Left ventricle myocardium inferior (tissue), 1 donor: ENCODE data around the gene EXOC7. TPM values are rescaled to one million over a fixed set of nuclear protein-coding genes. Genes with fewer than 3 reads are reported as not detected.

Experiments used
- DNase-seq: peaks from one replicate; pipeline ENCODE4 v3.0.0-alpha.2; 2020
- H3K27ac ChIP-seq: fragments of 200-600 bp; replicated peaks from 2 replicates; pipeline ENCODE4 v1.8.0; 2021
- H3K27me3 ChIP-seq: fragments of 200-600 bp; 2 replicates; pipeline ENCODE4 v1.8.0; 2021; ENCODE audit warnings: low read depth
- H3K36me3 ChIP-seq: fragments of 200-600 bp; 2 replicates; pipeline ENCODE4 v1.8.0; 2021
- H3K4me1 ChIP-seq: fragments of 200-600 bp; 2 replicates; pipeline ENCODE4 v1.8.0; 2021
- H3K4me3 ChIP-seq: fragments of 200-600 bp; 2 replicates; pipeline ENCODE4 v1.8.0; 2021; ENCODE audit warnings: mild to moderate bottlenecking, moderate library complexity
- H3K9me3 ChIP-seq: fragments of 200-600 bp; replicated peaks from 2 replicates; pipeline ENCODE4 v1.8.0; 2021
- intact Hi-C: fragments of 100-400 bp; cut with micrococcal nuclease; formaldehyde crosslinking; loops from one replicate; pipeline ENCODE4 v1.11.0; 2022
- total RNA-seq: library from RNA; stranded (reverse); fragmentation: NEBNext Ultra II Directional; extraction: Animal tissue kit (Norgen Biotek cat#: 25700); gene quantifications from one replicate; pipeline ENCODE4 v1.2.1, GENCODE V29; 2021
- TF ChIP-seq, protein P1 (sequence below): fragments of 200-600 bp; IDR thresholded peaks from 2 replicates; pipeline ENCODE4 v1.8.0; 2021; ENCODE audit warnings: antibody characterized with exemption, mild to moderate bottlenecking, borderline replicate concordance
- donor health status: DM: no; HTN: yes; CAD: no; lungs with severe emphysema.

EXOC7 gene
- total RNA-seq, 1 donor from 2014 or later, result 81.1 TPM

DNA sequence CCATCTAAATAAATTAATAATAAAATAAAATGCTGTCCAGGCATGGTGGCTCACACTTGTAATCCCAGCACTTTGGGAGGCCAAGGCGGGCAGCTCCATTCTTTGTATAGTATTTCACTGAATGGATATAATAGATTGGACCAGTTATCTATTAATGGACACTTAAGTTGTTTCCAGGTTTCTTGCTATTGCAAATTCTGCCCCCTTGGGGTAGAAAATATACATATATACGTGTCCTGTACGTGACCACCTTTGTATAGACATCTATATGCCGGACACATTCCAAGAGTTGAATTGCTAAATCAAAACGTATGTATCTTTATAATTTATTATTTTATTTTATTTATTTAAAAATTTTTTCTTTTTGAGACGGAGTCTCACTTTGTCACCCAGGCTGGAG is 3.9 kb upstream of the EXOC7 start:
- DNase-seq, result no peak
- H3K4me3 ChIP-seq, result no peak overlapping the region
- TF ChIP-seq, protein P1, sequence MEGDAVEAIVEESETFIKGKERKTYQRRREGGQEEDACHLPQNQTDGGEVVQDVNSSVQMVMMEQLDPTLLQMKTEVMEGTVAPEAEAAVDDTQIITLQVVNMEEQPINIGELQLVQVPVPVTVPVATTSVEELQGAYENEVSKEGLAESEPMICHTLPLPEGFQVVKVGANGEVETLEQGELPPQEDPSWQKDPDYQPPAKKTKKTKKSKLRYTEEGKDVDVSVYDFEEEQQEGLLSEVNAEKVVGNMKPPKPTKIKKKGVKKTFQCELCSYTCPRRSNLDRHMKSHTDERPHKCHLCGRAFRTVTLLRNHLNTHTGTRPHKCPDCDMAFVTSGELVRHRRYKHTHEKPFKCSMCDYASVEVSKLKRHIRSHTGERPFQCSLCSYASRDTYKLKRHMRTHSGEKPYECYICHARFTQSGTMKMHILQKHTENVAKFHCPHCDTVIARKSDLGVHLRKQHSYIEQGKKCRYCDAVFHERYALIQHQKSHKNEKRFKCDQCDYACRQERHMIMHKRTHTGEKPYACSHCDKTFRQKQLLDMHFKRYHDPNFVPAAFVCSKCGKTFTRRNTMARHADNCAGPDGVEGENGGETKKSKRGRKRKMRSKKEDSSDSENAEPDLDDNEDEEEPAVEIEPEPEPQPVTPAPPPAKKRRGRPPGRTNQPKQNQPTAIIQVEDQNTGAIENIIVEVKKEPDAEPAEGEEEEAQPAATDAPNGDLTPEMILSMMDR, result peak; percentile 14
- intact Hi-C loops, result no loop called here
- H3K9me3 ChIP-seq, result no peaks in the 10 kb centered on the region
- no peak overlapping the region for H3K27ac ChIP-seq
- H3K36me3 ChIP-seq, result no peaks in the 10 kb centered on the region
- H3K27me3 ChIP-seq, result no peaks in the 10 kb centered on the region
- H3K4me1 ChIP-seq, result peaks cover 19% of the 10 kb centered on the region

DNA sequence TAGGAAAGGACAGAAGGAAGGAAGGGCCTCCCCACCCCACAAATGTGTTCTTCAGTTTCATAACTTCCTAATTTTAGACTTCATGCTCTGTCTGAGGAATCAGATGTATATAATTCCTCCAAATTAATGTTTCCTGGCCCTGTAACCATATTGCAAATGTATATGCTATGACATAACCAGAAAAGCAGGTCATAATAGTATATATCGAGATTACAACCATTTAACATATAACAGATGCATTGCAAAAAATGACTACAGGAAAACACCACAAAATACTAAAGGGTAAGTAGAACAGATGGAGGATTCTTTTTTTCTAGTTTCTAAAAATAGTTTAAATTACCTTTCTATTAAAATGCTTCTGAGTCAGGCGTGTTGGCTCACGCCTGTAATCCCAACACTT is 3.1 kb upstream of the EXOC7 start:
- no peaks in the 10 kb centered on the region for H3K27me3 ChIP-seq
- no peak overlapping the region for H3K27ac ChIP-seq
- no peaks in the 10 kb centered on the region for H3K9me3 ChIP-seq
- peaks cover 27% of the 10 kb centered on the region for H3K4me1 ChIP-seq
- H3K4me3 ChIP-seq, result no peak overlapping the region
- DNase-seq, result no peak
- peaks cover 5% of the 10 kb centered on the region for H3K36me3 ChIP-seq
- intact Hi-C loops, result no loop called here
- TF ChIP-seq, protein P1, result no peak

DNA sequence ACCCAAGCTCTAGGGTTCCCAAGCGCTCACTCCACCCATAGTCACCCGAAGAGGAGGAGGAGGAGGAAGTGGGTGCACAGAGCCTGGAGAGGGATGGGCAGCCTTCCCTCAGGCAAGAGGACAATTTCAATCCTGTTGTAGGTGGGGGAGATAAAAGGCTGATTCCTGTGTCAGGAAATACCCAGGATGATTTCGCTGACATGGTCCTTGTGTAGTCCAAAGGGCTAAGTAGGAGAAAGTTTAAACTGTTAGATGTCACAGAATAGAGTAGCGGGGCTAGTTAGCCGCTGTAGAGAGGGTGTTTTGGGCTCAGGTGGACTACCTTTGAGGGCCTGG is 1.3 kb upstream of the EXOC7 start:
- no peaks in the 10 kb centered on the region for H3K27me3 ChIP-seq
- H3K4me1 ChIP-seq, result peaks cover 30% of the 10 kb centered on the region
- no peak overlapping the region for H3K4me3 ChIP-seq
- no peak overlapping the region for H3K27ac ChIP-seq
- intact Hi-C loops, result no loop called here
- DNase-seq, result no peak
- TF ChIP-seq, protein P1, result no peak
- peaks cover 23% of the 10 kb centered on the region for H3K36me3 ChIP-seq
- H3K9me3 ChIP-seq, result no peaks in the 10 kb centered on the region

DNA sequence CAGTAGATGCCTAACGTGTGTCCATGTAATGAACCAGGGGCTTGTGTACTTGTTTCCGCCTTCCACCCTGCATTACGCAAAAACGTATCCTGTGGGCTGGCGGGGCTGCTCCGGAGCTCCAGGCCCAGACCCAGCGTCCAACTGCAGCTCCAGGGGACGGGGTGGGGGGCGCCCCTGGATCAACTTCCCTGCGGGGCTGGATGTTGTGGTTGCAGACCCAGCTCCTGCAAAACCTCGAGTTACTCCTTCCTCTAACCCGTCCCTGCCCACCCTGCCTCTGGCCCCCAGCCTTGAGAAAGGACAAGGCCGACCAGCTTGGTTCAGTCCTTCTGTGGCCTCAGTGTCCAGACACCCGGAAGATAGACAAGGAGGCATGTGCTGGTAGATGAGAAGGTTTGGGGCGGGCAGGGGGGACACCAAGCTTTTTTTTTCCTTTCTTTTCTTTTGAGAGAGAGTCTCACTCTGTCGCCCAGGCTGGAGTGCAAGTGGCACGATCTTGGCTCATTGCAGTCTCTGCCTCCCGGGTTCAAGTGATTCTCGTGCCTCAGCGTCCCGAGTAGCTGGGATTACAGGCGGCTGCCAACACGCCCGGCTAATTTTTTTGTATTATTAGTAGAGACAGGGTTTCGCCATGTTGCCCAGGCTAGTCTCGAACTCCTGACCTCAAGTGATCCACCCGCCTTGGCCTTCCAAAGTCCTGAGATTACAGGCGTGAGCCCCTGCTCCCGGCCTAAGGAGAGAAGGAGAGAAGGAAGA is 731 bp upstream of the EXOC7 start:
- TF ChIP-seq, protein P1, result no peak
- Histone ChIP-seq H3K27me3 (no peaks in the 10 kb centered on the region), H3K4me3 (peak overlapping the region; percentile 86), H3K9me3 (no peaks in the 10 kb centered on the region), H3K36me3 (peaks cover 29% of the 10 kb centered on the region), H3K4me1 (peaks cover 30% of the 10 kb centered on the region), H3K27ac (peak overlapping the region; percentile 86)
- intact Hi-C loops, result no loop called here
- no peak for DNase-seq

DNA sequence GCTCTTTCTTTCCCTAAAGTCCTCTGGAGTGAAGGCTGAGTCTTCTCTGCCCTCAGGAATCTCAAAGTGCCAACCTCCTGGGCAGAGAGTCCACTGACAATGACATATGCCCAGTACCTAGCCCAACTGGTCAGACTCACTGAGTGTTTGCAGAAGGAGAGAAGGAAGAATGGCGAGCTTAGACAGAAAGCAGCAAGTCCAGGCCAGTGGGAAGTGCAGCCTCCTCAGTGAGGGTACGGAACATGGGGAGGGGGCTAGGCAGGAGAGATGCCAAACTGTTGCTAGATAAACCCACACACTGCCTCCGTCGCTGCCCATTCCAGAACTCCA is 678 bp downstream of the EXOC7 start:
- DNase-seq, result no peak
- intact Hi-C loops, result no loop called here

More for the DNA sequence above, 678 bp downstream of the EXOC7 start:
- TF ChIP-seq, protein P1, result no peak
- Histone ChIP-seq H3K4me1 (peaks cover 30% of the 10 kb centered on the region), H3K27me3 (no peaks in the 10 kb centered on the region), H3K9me3 (no peaks in the 10 kb centered on the region), H3K27ac (peak overlapping the region; percentile 86), H3K36me3 (peaks cover 39% of the 10 kb centered on the region), H3K4me3 (peak overlapping the region; percentile 86)
